Suppressor macrophage treated with lipopolysaccharide for 4 hours (primary cell): ENCODE results near the gene TBL1X.
"Not testable (repeated sequence)": the region's sequence is repeated elsewhere in the genome, so short reads cannot be mapped to it uniquely, and the experiment has no call there.

Source experiments
- DNase-seq: peaks from one replicate; pipeline ENCODE4 v3.0.0-alpha.2; 2020

TBL1X gene

DNA sequence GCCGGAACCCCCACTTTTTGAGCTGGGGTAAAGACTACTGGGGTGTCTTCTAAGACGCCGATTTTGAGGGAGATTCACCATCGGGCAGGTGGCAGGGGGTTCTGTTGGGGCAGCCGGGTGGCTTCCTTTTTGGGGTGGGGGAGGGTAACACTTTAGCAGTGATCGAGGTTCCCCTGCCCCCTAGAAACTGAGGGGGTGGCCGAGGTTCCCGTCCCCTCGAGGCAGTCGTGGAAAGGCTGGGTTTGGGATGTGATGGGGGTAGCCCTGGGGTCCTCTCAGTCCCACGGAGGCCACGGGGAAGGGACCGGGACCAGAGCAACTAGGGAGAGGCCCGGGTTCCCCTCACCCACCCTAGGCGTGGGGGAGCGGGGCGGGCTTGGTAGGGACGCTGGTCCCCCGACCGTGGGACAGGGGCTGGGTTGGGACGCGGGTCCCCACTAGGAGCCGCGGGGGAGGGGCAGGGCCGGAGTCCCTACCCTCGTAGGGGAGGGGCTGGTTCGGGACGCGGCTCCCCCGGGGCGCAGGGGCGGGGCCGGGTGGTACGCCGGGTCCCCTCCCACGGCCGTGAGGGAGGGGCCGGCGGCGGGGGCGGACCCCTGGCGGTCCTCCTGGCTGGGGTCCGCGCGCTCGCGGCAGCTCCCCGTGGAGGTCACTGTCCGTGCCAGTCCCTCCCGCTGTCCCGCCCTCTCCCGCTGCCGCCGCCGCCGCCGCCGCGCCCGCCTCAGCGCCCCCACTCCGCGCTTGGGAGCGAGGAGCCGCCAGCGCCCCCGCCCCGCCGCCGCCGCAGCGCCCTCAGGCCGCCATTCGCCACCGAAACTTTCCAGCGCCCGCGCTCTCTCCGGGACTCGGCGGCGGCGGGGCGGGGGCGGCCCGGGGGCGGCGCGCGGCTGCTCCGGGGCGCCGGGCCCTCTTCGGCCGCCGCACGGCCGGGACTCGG, at the start of gene TBL1X:
TBL1X (plus strand) TSS at position 624 of the 937 bp plus-strand sequence. CDS start 188,529 bp downstream, outside the sequence.
- peak; percentile 18 for DNase-seq

DNA sequence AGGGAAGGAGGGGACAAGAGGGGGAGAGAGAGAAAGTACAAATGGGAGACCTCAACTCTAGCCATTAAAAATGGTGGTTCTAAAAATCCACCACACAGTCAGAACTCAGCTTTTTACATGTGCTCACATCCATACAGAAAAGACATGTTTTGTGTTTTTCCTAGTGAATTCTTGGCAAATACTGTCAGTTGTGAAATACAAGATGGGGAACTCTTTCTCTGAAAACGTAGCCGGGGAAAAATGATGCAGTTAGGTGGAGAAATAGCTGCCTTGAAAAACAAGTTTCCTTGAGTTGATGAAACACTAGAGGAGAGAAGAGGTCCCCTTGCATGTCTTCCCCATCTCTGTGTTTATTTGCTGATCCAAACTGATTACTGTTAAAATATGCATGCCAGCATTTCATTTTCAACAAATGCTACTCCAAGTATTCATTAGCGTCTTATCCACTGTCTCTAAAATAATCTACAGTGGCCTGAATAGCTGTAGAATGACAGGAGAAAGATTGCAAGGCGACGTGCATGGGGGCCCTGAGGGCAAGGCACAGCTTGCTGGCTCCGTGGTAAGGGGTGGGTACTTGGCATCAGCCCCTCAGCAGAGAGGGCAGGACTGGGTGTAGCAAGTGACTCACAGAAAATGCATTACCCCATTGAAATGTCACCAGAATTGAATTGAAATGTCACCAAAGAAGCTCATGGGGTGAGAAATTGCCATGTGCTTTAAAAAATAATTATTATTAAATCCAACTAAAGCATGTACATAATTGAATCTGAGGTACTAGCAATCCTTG, 48.1 kb upstream of the TBL1X start:
- peak; percentile 24 for DNase-seq

DNA sequence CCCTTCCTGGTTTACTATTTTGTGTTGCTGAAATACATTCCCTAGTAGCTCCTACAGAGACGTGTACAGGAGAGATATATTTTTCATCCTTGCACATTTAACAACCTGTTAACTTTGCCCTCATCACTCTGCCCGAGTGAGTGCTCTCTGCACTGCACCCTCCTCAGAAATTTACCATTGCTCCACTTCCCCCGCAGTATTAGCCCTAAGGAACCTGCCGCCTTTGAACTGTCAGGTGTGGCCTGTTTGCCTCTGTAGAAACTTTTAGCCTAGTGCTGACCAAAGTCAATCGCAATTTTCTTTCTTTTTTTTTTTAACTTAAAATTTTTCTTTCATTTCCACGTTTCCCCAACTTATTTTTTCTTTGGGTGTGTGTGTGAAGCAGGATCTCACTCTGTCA, 46.6 kb upstream of the TBL1X start:
- no peak for DNase-seq

DNA sequence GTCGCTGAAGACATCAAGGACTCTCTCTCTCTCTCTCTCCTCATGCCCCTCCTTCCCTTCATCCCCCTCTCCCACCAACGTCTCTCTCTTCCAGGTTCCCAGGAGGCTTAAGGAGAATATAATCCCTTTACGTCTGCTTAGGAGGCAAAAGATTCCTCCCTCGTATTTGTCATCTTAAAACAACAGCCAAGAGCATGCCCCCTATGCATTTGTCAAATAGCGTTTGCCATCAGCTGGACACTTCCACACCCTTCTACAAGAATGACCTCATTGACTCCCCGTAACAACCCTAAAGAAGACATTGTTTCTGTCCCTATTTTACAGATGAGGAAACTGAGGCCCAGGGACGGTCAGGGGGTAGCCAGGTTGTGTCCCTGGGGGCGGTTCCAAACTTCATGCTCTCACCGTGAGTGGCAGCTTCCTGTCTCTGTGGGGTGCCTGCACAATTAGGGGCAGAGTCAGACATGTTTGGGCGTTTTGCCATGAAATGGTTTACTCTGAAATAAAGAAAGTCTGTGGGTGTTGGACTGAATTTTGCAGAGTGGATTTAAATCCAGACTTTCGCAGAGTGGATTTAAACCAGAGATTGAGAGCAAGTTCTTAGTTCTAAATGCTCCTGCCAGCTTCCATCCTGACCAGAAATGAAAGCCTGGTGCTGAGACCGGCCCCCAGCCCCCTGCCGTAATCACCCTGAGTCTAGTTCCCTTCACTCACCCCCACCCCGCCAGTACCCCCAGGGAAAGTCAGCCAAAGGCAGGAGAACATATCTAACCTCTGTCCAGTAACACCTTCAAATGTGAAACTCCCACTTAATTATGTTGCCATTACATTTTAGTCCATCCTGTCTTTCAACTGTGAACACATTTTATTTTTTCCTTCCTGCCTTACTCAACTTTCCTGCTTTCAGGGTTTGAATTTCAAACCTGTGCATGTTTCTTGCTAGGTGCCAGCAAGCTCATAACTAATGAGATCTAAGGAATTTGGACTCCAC, 44.3 kb upstream of the TBL1X start:
- DNase-seq: no peak

DNA sequence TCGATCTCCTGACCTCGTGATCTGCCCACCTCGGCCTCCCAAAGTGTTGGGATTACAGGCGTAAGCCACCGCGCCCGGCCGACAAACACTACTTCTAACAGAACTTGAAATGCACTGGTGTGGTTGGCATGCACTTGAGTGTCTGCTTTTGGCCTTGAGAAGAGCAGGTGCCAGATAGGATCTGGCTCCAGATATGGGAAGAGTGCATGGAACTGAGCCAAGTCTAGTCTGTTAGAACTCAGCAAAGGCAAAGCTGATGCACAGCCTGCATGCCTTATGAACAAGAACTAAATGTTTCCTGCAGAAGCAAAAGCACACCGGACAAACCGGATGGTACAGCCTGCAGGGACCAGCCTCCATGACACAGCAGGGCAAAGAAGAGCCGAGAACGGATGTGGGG, 35.1 kb upstream of the TBL1X start:
- DNase-seq: no peak

DNA sequence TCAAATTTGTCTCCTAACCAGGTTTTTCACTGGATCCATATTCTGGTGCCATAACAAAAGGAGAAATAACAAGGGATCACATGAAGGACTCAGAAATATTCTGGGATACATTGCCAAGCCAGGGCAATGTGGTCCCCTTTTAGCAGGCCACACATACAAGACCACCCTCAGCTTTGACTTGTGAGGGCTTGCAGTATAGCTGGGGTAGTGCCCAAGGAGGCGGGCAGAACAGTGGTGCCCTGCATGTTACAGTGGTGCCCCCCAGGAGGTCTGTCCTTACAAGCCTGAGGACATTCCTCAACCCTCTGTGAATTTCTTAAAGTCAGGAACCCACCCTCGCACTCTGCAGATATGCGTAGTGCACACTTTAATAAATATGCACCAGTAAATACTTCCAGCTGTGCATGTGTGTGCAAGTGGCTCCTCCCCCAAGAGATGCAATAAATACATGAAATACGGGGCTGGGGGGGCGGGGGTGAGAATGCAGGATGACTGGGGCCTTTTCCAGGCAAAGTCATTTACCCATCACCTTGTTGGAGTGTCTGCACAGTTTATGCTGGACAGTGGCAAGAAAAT, 34.4 kb upstream of the TBL1X start:
- DNase-seq: no peak

DNA sequence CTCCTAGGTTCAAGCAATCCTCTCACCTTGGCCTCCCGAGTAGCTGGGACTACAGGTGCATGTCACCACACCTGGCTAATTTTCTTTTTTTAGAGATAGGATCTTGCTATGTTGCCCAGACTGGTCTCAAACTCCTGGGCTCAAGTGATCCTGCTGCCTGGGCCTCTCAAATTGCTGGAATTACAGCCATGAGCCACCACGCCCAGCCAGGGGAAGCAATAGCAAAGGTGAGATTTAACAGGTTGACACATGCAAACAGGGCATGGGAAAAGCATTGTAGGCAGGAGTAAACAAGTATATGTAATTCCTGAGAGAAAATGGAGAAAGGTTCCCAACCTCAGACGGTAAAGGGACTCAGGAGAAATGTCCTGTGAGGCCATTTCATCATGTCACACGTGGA, 33.6 kb upstream of the TBL1X start:
- DNase-seq: no peak

DNA sequence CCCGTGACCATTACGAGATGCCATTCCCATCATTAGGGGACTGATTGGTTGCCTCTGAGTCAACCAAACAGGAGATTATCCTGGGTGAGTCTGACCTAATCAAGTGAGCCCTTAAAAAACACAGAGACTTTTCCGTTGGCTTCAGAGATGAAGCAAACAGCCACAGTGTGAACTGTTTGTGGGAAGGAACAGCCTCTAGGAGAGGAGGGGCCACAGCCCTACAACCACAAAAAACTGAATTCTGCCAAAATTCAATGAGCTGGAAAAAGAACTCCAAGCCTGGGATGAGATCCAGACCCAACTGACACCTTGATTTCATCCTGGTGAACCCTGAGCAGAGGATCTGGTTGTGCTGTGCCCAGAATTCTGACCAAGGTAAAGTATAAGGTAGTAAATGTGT, 31.3 kb upstream of the TBL1X start:
- DNase-seq: no peak

DNA sequence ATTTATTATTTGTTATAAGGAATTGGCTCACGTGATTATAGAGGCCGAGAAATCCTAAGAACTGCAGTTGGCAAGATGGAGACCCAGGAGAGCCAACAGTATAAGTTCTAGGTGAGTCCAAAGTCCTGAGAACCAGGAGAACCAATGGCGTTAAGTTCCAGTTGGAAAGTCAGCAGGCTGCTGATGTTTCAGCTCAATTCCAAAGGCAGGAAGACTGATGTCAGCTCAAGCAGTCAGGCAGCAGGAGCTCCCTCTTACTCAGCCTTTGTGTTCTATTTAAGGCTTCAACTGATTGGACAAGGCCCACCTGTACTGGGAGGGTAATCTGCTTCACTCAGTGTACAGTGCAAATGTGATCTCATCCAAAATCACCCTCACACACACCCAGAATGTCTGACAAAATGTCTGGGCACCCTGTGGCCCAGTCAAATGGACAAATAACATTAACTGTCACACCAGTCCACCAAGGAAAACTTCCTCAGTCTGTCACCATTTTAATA, 30.8 kb upstream of the TBL1X start:
- no peak for DNase-seq

DNA sequence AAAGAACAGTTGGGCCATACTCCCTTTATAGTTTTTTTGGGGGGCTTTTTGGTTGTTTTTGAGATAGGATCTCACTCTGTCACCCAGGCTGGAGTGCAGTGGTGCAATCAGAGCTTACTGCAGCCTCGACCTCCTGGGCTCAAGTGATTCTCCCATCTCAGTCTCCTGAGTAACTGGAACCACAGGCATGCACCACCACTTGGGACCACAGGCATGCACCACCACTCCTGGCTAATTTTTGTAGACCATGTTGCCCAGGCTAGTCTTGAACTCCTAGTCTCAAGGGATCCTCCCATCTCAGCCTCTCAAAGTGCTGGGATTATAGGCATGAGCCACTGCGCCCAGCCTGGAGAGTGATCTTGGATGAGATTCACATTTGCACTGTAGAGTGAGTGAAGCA, 29.8 kb upstream of the TBL1X start:
- not testable (repeated sequence) for DNase-seq

DNA sequence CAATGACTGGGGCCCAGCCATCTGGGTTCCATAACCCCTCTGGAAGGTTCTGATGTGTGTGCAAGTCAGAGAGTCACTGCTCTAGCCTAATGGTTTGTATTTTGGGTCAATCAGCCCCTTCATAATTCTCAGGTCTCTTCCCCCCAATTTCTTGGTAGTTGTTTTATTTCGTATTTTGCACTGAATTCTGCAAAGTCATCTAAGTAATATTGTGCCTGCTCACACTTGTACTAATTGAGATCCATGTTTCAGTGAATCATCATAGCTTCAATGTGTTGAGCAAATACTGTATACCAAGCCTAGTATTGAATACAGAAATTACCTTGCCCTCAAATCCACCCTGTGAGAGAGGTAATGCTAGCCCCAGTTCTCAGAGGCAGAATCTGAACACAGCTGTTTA, 28.0 kb upstream of the TBL1X start:
- DNase-seq: no peak

DNA sequence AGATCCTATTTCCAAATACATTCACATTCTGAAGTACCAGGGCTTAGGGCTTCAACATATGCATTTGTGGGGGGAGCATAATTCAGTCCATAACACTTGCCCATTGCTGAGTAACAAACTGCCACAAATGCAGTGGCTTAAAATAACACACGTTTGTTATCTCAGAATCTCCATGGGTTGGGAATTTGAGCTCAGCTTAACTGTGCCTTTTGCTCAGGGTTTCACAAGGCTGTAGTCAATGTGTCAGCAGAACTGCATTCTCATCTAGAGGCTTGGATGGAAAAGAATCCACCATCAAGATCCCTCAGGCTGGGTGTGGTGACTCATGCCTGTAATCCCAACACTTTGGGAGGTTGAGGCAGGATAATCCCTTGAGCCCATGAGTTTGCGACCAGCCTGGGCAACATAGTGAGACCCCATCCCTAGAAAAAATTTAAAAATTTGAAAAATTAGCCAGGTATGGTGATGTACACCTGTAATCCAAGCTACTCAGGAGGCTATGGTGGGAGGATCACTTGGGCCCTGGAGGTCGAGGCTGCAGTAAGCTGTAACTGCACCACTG, 25.8 kb upstream of the TBL1X start:
- DNase-seq: no peak

DNA sequence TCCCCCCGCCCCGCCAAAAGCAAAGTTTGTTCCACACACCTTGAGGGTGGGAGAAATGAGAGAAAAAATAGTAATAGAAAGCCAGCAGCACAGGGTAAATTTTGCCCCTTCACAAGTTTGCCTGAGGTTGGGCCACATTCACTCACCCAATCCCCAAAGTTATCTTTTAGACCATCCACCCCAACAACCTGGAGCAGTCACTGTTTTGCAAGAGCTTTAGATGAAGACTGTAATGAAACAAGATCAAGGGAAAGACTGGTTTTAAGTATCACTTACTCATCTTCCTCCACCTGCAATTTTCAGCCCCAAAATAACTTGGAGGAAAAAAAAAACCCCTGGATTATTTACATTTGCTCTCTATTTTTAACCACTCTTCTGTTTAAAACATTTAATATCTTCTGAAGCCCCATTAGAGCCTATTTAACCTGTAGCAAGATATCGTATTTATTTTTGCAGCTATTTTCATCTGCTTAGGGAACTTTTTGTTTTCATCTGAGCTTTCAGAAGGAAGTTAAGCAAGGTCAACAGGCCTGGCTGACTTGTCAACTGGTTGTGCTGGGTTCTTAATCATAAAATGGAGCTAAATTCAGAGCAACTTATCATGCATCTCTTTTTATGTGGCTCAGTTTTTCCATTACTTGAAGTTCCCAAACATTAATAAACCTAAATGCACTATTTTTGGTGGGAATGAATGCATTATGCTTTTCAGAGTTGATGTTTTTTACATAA, 24.6 kb upstream of the TBL1X start:
- DNase-seq: peak; percentile 24

DNA sequence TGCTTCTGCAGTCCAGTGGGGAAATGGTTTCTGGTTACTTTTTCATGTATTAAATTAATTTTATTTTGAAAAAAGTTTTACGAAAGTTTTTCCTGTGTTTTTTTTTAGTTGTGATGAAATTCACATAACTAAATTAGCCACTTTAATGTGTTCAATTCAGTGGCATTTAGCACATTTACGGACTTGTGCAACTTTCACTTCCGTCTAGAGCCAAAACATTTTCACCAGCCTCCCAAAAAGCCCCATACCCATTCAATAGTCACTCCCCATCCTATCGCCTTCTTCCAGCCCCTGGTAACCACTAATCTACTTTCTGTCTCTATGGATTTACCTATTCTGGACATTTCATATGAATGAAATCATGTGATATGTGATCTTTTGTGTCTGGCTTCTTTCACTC, 22.8 kb upstream of the TBL1X start:
- DNase-seq: peak; percentile 41

DNA sequence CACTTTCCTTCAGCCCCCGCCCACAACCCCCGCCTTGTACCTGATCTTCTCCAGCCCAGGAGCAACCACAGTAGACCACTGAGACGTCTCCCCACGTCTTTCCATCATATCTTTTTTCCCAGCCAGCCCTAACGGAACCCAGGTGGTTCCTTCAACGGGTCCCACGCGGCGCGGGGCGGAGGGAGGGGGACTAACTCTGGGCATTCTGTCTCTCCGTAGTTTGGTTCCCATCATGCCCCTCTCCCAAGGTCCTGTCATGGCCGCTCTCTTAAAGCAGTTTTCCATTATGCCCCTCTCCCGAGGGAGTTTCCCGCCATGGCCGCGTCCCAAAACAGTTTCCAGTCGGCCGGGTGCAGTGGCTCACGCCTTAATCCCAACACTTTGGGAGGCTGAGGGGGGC, 21.5 kb upstream of the TBL1X start:
- no peak for DNase-seq

DNA sequence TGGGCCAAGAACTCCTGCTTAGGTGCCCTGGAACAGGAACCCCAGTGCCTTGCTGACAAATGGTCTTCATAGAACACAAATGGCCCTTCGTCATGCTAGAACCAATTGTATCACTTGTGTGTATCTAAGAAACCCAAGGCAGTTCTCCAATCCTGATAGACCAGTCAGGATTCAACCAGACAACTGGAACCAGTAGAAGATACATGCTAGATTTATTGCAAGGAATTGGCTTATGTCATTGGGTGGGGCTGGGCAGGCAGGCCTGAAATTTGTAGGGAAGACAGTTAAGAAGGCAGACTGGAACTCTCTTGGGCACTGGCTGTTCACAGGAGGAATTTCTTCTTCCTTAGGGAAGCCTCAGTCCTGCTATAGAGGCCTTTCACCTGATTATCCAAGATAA, 17.0 kb upstream of the TBL1X start:
- DNase-seq: no peak

DNA sequence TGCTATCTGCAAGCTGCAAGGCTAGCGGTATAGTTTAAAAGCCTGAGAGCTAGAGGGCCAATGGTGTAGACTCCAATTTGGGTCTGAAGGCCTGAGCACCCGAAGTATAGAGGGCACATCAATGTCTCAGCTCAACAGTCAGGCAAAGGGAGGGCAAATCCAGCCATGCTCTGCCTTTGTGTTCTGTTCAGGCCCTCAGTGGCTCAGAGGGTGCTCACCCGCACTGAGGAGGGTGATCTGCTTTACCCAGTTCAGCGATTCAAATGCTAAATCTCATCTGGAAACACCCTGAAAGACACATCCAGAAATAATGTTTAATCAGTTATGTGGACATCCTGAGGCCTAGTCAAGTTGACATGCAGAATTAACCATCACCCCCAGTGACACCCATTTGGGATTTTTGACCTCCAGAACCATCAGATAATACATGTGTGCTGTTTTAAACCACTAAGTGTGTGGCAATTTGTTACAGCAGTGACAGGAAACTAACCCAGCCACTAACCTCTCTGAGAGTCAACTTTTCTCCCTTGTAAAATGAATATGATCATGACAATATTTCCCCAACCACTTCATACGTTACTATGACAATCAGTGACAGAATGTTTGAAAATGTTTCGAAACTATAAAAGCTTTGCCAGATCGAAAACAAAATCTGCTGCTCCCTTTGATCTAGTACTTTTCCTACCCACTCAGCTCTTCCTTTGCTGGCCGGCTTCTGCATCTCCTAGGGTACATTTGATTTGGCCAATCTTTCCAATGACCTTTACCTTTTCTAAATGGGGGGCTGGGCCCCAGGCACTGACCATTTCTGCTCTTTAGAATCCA, 8.4 kb upstream of the TBL1X start:
- DNase-seq: peak; percentile 52

DNA sequence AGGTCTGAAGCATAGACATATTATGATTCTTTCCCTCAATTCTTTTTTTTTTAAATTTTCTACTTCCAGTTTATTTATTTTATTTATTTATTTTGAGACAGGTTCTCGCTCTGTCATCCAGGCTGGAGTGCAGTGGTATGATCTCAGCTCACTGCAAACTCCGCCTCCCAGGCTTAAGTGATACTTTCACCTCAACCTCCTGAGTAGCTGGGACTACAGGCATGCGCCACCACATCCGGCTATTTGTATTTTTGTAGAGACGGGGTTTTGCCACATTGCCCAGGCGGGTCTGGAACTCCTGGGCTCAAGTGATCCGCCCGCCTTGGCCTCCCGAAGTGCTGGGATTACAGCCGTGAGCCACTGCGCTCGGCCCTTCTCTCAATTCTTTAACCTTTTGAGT, 6.8 kb upstream of the TBL1X start:
- DNase-seq: not testable (repeated sequence)

DNA sequence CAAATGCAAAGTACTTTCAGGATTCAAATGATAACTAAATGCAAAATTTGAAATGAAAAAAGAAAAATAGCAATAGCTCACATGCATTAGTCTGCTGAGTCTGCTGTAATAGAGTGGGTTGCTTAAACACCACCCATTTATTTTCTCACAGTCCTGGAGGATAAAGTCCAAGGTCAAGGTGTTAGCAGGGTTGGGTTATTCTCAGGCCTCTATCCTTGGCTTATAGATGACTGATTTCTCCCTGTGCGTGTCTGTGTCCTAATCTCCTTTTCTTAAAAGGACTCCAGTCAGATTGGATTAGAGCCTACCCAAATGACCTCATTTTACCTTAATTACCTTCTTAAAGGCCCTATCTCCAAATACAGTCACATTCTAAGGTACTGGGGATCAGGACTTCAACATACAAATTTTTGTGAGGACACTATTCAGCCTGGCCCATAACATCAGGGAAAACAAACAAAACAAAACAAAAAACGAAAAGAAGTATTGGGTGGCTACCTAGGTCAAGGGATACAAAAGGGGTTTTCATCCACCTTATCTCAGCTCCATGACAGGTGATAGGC, 6.3 kb upstream of the TBL1X start:
- no peak for DNase-seq
